HepG2 (cell line): Measurements from ENCODE around the gene SPATA46. TPM values are rescaled to one million over a fixed set of nuclear protein-coding genes. Genes with fewer than 3 reads are reported as not detected.

Source experiments
- ATAC-seq: fragments of 200-7000 bp; cut with Tn5 transposase; 3 replicates; pipeline ENCODE4 v1.9.1; 2020; ENCODE audit warnings: mild to moderate bottlenecking, moderate library complexity
- BruUV-seq: library from RNA; stranded (reverse); fragments of 400-500 nt; replicated peaks from 2 replicates; lab custom pipeline; 2021; lab: Mats Ljungman, UMichigan
- CTCF ChIA-PET: fragments of 300-600 bp; formaldehyde crosslinking; extraction: SDS; loops from one replicate; lab custom pipeline; 2021; ENCODE audit warnings: low total read pairs, inconsistent platforms, low intra/inter-chr PET ratio; lab: Yijun Ruan, JAX
- POLR2A ChIA-PET: fragments of 350-600 bp; sonication (Branson Sonifier 250); formaldehyde crosslinking; loops from one replicate; lab custom pipeline; 2020; ENCODE audit warnings: antibody characterized with exemption, inconsistent platforms; lab: Yijun Ruan, JAX
- DNase-seq: peaks from one replicate; pipeline ENCODE4 v3.0.0-alpha.2; 2015; ENCODE audit warnings: low spot score
- FAIRE-seq: peaks from 3 replicates; lab custom pipeline; 2011; peaks lifted over from hg19 to GRCh38; lab: Jason Lieb, UNC
- H2AFZ ChIP-seq: one replicate; pipeline ENCODE4 v1.6.1; 2011; ENCODE audit warnings: low read length, inconsistent platforms
- H3K27ac ChIP-seq: fragments of 300-600 bp; 3 replicates; pipeline ENCODE4 v1.8.0; 2011; ENCODE audit warnings: mixed run types, mild to moderate bottlenecking, mixed read lengths, low read length, inconsistent platforms; ENCODE audit not compliant: insufficient read depth; ENCODE audit errors: extremely low read length
- H3K27me3 ChIP-seq, 2 experiments: fragments of 200-600 bp in 1 of 2; 2 replicates in 1 of 2; 3 replicates in 1 of 2; pipeline versions ENCODE4 v1.6.0 to v1.8.0; 2011; ENCODE audit warnings: low read length in 2 of 2, mild to moderate bottlenecking in 2 of 2, moderate library complexity in 2 of 2, inconsistent platforms in 1 of 2; ENCODE audit not compliant: insufficient read depth in 2 of 2, control insufficient read depth in 1 of 2
- H3K36me3 ChIP-seq, 2 experiments: fragments of 200-600 bp in 1 of 2; replicated peaks in 1 of 2; 2 replicates in 1 of 2; 3 replicates in 1 of 2; pipeline versions ENCODE4 v1.5.1 to v1.8.0; 2011; ENCODE audit warnings: low read length in 2 of 2, inconsistent platforms in 1 of 2; ENCODE audit not compliant: insufficient read depth in 2 of 2, control insufficient read depth in 1 of 2
- H3K4me1 ChIP-seq: 2 replicates; pipeline ENCODE4 v1.5.1; 2012; ENCODE audit warnings: low read length, inconsistent platforms; ENCODE audit not compliant: insufficient read depth
- H3K4me2 ChIP-seq: 2 replicates; pipeline ENCODE4 v1.6.0; 2011; ENCODE audit warnings: low read depth, low read length, inconsistent platforms
- H3K4me3 ChIP-seq, 3 experiments: fragments of 200-600 bp in 1 of 3; sonication (generic), shearing (Covaris generic) in 1 of 3; replicated peaks in 1 of 3; 2 replicates each; pipeline ENCODE4 v1.5.1; 2011 to 2016; ENCODE audit warnings: low read length in 3 of 3, inconsistent platforms in 2 of 3, low read depth in 2 of 3, mild to moderate bottlenecking in 2 of 3, control low read depth in 1 of 3, mixed read lengths in 1 of 3; ENCODE audit not compliant: insufficient read depth in 1 of 3
- H3K79me2 ChIP-seq: one replicate; pipeline ENCODE4 v1.6.1; 2011; ENCODE audit warnings: low read length, inconsistent platforms; ENCODE audit not compliant: insufficient read depth
- H3K9ac ChIP-seq: 2 replicates; pipeline ENCODE4 v1.6.0; 2011; ENCODE audit warnings: mild to moderate bottlenecking, low read depth, low read length, inconsistent platforms; ENCODE audit not compliant: insufficient read depth
- H3K9me3 ChIP-seq: 2 replicates; pipeline ENCODE4 v1.5.1; 2012; ENCODE audit warnings: mild to moderate bottlenecking, low read length
- H4K20me1 ChIP-seq: 2 replicates; pipeline ENCODE4 v1.6.0; 2011; ENCODE audit warnings: inconsistent platforms, mild to moderate bottlenecking, low read length, moderate library complexity; ENCODE audit not compliant: insufficient read depth
- E2F1 ChIP-seq: sonication (generic); formaldehyde crosslinking; IDR thresholded peaks from 2 replicates; pipeline ENCODE4 v1.5.0; 2020; ENCODE audit warnings: missing genetic modification reagents
- GTF3A ChIP-seq: sonication (generic); formaldehyde crosslinking; conservative IDR thresholded peaks from 2 replicates; pipeline ENCODE4 v1.4.0; 2020; ENCODE audit warnings: mild to moderate bottlenecking, missing genetic modification reagents
- REL ChIP-seq: sonication (generic); formaldehyde crosslinking; conservative IDR thresholded peaks from 2 replicates; pipeline ENCODE4 v1.8.0; 2022; ENCODE audit warnings: mild to moderate bottlenecking, missing genetic modification reagents, moderate library complexity
- SMAD9 ChIP-seq: sonication (generic); formaldehyde crosslinking; IDR thresholded peaks from 2 replicates; pipeline ENCODE4 v1.5.1; 2020; ENCODE audit warnings: mild to moderate bottlenecking, missing genetic modification reagents
- ZBTB26 ChIP-seq: IDR thresholded peaks from 2 replicates; pipeline ENCODE4 v1.6.1; 2016; ENCODE audit warnings: missing compliant biosample characterization, missing genetic modification reagents, borderline replicate concordance
- ZKSCAN8 ChIP-seq: IDR thresholded peaks from 2 replicates; pipeline ENCODE4 v1.6.1; 2016; ENCODE audit warnings: borderline replicate concordance, missing genetic modification reagents, missing compliant biosample characterization
- ZNF460 ChIP-seq: sonication (generic); formaldehyde crosslinking; IDR thresholded peaks from 2 replicates; pipeline ENCODE4 v1.5.1; 2020; ENCODE audit warnings: missing genetic modification reagents, mild to moderate bottlenecking, borderline replicate concordance
- ZNF777 ChIP-seq: sonication (generic); formaldehyde crosslinking; IDR thresholded peaks from 2 replicates; pipeline ENCODE4 v1.4.0; 2020; ENCODE audit warnings: missing genetic modification reagents
- WGBS: methylation state at CpG from one replicate; pipeline ENCODE4 v1.1.6; 2017; ENCODE audit warnings: low lambda C conversion rate; 5-methylcytosine and 5-hydroxymethylcytosine counted together
- in situ Hi-C: cut with HindIII; loops from 2 replicates; pipeline ENCODE4 v1.10.0; 2017; ENCODE audit warnings: low pct_unique_long_range_greater_than_20kb; ENCODE audit not compliant: extremely low pct_ligation_motif_present
- intact Hi-C: fragments of 100-400 bp; cut with micrococcal nuclease; formaldehyde crosslinking; loops from one replicate; pipeline ENCODE4 v1.10.0; 2022; ENCODE audit not compliant: unreplicated experiment
- polyA plus RNA-seq, 8 experiments: library from polyadenylated mRNA; depleted of rRNA in 3 of 8; stranded (reverse) in 7 of 8; unstranded in 1 of 8; fragments of >200 nt; fragmentation: Illumina TruSeq in 4 of 8; extraction: Trizol in 4 of 8; gene quantifications; 2 replicates each; pipeline versions ENCODE4 v1.2.1 to v1.2.3, GENCODE V29; 2011 to 2016; ENCODE audit warnings: low read depth in 4 of 8, missing spikeins in 1 of 8, mixed read lengths in 1 of 8; ENCODE audit not compliant: insufficient read depth in 1 of 8
- total RNA-seq, 5 experiments: library from RNA; depleted of rRNA; stranded (reverse); fragments of >200 nt; fragmentation: Illumina TruSeq; extraction: Trizol; gene quantifications; 2 replicates each; pipeline ENCODE4 v1.2.3, GENCODE V29; 2016; ENCODE audit warnings: low read depth in 1 of 5
- TF ChIP-seq, protein P1 (sequence below): sonication (generic); formaldehyde crosslinking; IDR thresholded peaks from 2 replicates; pipeline ENCODE4 v1.8.0; 2022; ENCODE audit warnings: mild to moderate bottlenecking, missing genetic modification reagents, moderate library complexity
- TF ChIP-seq, protein P2 (sequence below): sonication (generic); formaldehyde crosslinking; IDR thresholded peaks from 2 replicates; pipeline ENCODE4 v1.4.0; 2020; ENCODE audit warnings: mild to moderate bottlenecking, missing genetic modification reagents

The SPATA46 gene
- total and polyA plus RNA-seq, 2 of the 13 experiments (the other 11 are each of a cell fraction or from before 2014, with no cell fraction given) = not detected

- 91% methylated on average over 7 of the region's 7 CpGs for WGBS
- intact Hi-C loops (no loop called here), in situ Hi-C loops (no loop called here)
- POLR2A ChIA-PET = no interaction called here
- no peaks in the 10 kb centered on the region for H4K20me1 ChIP-seq
- H3K36me3 ChIP-seq = peaks cover 0 to 24% of the 10 kb centered on the region in 2 experiments; a peak in 2 of 5 replicates
- TF ChIP-seq E2F1 (CRISPR knock-in tag) (no peak), REL (no peak), GTF3A (CRISPR knock-in tag) (no peak), ZKSCAN8 (CRISPR knock-in tag) (no peak), SMAD9 (CRISPR knock-in tag) (no peak), ZNF777 (CRISPR knock-in tag) (no peak), ZBTB26 (CRISPR knock-in tag) (no peak), ZNF460 (CRISPR knock-in tag) (no peak)
- TF ChIP-seq, protein P1, sequence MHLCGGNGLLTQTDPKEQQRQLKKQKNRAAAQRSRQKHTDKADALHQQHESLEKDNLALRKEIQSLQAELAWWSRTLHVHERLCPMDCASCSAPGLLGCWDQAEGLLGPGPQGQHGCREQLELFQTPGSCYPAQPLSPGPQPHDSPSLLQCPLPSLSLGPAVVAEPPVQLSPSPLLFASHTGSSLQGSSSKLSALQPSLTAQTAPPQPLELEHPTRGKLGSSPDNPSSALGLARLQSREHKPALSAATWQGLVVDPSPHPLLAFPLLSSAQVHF (CRISPR knock-in tag) = no peak
- TF ChIP-seq, protein P2, sequence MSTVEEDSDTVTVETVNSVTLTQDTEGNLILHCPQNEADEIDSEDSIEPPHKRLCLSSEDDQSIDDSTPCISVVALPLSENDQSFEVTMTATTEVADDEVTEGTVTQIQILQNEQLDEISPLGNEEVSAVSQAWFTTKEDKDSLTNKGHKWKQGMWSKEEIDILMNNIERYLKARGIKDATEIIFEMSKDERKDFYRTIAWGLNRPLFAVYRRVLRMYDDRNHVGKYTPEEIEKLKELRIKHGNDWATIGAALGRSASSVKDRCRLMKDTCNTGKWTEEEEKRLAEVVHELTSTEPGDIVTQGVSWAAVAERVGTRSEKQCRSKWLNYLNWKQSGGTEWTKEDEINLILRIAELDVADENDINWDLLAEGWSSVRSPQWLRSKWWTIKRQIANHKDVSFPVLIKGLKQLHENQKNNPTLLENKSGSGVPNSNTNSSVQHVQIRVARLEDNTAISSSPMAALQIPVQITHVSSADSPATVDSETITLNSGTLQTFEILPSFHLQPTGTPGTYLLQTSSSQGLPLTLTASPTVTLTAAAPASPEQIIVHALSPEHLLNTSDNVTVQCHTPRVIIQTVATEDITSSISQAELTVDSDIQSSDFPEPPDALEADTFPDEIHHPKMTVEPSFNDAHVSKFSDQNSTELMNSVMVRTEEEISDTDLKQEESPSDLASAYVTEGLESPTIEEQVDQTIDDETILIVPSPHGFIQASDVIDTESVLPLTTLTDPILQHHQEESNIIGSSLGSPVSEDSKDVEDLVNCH = no peak
- no TSS peak for BruUV-seq
- H3K9me3 ChIP-seq = no peaks in the 10 kb centered on the region
- no peak overlapping the region for H2AFZ ChIP-seq
- H3K9ac ChIP-seq = no peak overlapping the region
- DNase-seq (no peak), ATAC-seq (no peak), FAIRE-seq (no peak)
- H3K27me3 ChIP-seq = no peaks in the 10 kb centered on the region
- CTCF ChIA-PET = no interaction called here
- H3K4me2 ChIP-seq = no peak overlapping the region
- H3K79me2 ChIP-seq = no peaks in the 10 kb centered on the region
- no peak overlapping the region for H3K27ac ChIP-seq
- no peak overlapping the region for H3K4me3 ChIP-seq
- no peaks in the 10 kb centered on the region for H3K4me1 ChIP-seq
Observed at GRCh38 chr1:162336621-162337285, 39.9 kb downstream of the SPATA46 start.
